DOHH2 (cell line): ENCODE measurements around the gene BPIFB2.

Experiments used
- H3F3A ChIP-seq: fragments of 200-600 bp; sonication (generic), shearing (Covaris generic); 2 replicates; pipeline ENCODE4 v1.6.0; 2016; ENCODE audit warnings: antibody characterized with exemption, mild to moderate bottlenecking; ENCODE audit not compliant: control insufficient read depth, insufficient read depth
- H3K27ac ChIP-seq: fragments of 200-600 bp; sonication (generic); 2 replicates; pipeline ENCODE4 v1.5.1; 2014; ENCODE audit warnings: low read depth, mild to moderate bottlenecking, low read length, moderate library complexity
- H3K27me3 ChIP-seq: fragments of 200-600 bp; sonication (generic); 2 replicates; pipeline ENCODE4 v1.6.1; 2014; ENCODE audit warnings: mild to moderate bottlenecking, low read length, mixed read lengths; ENCODE audit not compliant: control insufficient read depth
- H3K36me3 ChIP-seq: fragments of 200-600 bp; sonication (generic); 2 replicates; pipeline ENCODE4 v1.6.1; 2014; ENCODE audit warnings: mild to moderate bottlenecking, low read length, moderate library complexity, mixed read lengths; ENCODE audit not compliant: control insufficient read depth
- H3K4me1 ChIP-seq: fragments of 200-600 bp; sonication (generic); 2 replicates; pipeline ENCODE4 v1.6.1; 2014; ENCODE audit warnings: mild to moderate bottlenecking, low read length, mixed read lengths; ENCODE audit not compliant: control insufficient read depth
- H3K4me2 ChIP-seq: fragments of 200-600 bp; sonication (generic); 2 replicates; pipeline ENCODE4 v1.6.0; 2014; ENCODE audit warnings: mild to moderate bottlenecking, low read length, moderate library complexity
- H3K4me3 ChIP-seq: fragments of 200-600 bp; sonication (generic); 2 replicates; pipeline ENCODE4 v1.5.1; 2014; ENCODE audit warnings: mild to moderate bottlenecking, low read length, mixed read lengths
- H3K79me2 ChIP-seq: fragments of 200-600 bp; sonication (generic); 2 replicates; pipeline ENCODE4 v1.6.1; 2014; ENCODE audit warnings: mild to moderate bottlenecking, low read length, mixed read lengths; ENCODE audit not compliant: control insufficient read depth
- H3K9me2 ChIP-seq: fragments of 200-600 bp; sonication (generic); replicated peaks from 2 replicates; pipeline ENCODE4 v1.6.1; 2014; ENCODE audit warnings: mild to moderate bottlenecking, low read length, mixed read lengths; ENCODE audit not compliant: control insufficient read depth
- H3K9me3 ChIP-seq: fragments of 200-600 bp; sonication (generic); 2 replicates; pipeline ENCODE4 v1.6.1; 2014; ENCODE audit warnings: antibody characterized with exemption, low read length, mixed read lengths; ENCODE audit not compliant: control insufficient read depth, insufficient read depth
- H4K20me1 ChIP-seq: fragments of 200-600 bp; sonication (generic); 2 replicates; pipeline ENCODE4 v1.6.0; 2014; ENCODE audit warnings: low read depth, mild to moderate bottlenecking, antibody characterized with exemption, low read length, moderate library complexity; ENCODE audit not compliant: control insufficient read depth, insufficient read depth
- EZH2phosphoT487 ChIP-seq: fragments of 200-600 bp; sonication (generic); IDR thresholded peaks from 2 replicates; pipeline ENCODE4 v1.6.1; 2017; ENCODE audit warnings: borderline replicate concordance, mild to moderate bottlenecking, antibody characterized with exemption, low read length, moderate library complexity, mixed read lengths
- TF ChIP-seq, protein P1 (sequence below): fragments of 200-600 bp; sonication (generic); IDR thresholded peaks from one replicate; pipeline ENCODE4 v1.5.1; 2014; ENCODE audit warnings: antibody characterized with exemption, mild to moderate bottlenecking, low read depth, low read length; ENCODE audit not compliant: poor library complexity, severe bottlenecking

BPIFB2 gene

DNA sequence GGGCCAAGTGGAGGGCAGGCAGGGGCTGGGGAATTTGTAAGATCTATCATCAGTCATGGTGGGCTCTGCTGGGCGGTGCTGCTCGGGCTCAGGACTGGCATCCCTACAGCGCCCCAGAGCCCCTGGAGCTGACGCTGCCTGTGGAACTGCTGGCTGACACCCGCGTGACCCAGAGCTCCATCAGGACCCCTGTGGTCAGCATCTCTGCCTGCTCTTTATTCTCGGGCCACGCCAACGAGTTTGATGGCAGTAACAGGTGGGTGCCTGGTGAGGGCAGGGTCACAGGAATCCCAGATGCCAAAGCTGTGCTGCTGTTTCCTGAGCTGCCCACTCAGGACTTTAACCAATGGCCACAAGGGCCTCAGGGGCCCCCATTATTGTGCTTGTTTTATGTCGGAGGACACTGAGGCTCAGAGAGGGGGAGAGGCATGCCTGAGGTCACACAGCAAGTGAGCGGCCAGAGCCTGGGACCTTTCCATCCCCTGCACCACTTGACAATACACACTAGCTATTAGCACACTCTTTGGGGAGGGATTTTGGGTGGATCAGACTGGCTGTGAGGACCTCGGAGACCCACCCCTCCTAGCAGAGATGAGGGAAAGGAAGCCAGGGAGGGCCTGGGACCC is 6.3 kb downstream of the BPIFB2 start:
- H3K4me3 ChIP-seq = no peak overlapping the region
- no peaks in the 10 kb centered on the region for H3K9me2 ChIP-seq
- H4K20me1 ChIP-seq = no peaks in the 10 kb centered on the region
- H3K4me2 ChIP-seq = no peak overlapping the region
- TF ChIP-seq EZH2phosphoT487 = no peak
- TF ChIP-seq, protein P1, sequence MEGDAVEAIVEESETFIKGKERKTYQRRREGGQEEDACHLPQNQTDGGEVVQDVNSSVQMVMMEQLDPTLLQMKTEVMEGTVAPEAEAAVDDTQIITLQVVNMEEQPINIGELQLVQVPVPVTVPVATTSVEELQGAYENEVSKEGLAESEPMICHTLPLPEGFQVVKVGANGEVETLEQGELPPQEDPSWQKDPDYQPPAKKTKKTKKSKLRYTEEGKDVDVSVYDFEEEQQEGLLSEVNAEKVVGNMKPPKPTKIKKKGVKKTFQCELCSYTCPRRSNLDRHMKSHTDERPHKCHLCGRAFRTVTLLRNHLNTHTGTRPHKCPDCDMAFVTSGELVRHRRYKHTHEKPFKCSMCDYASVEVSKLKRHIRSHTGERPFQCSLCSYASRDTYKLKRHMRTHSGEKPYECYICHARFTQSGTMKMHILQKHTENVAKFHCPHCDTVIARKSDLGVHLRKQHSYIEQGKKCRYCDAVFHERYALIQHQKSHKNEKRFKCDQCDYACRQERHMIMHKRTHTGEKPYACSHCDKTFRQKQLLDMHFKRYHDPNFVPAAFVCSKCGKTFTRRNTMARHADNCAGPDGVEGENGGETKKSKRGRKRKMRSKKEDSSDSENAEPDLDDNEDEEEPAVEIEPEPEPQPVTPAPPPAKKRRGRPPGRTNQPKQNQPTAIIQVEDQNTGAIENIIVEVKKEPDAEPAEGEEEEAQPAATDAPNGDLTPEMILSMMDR = no peak
- no peak overlapping the region for H3K27ac ChIP-seq
- no peaks in the 10 kb centered on the region for H3K79me2 ChIP-seq
- H3K9me3 ChIP-seq = no peaks in the 10 kb centered on the region
- H3K4me1 ChIP-seq = no peaks in the 10 kb centered on the region
- H3F3A ChIP-seq = no peaks in the 10 kb centered on the region
- H3K27me3 ChIP-seq = 0 out of 2 replicates have a peak, but pooled peaks cover 4% of the 10 kb centered on the region
- H3K36me3 ChIP-seq = no peaks in the 10 kb centered on the region

GRCh38 chr20:33014336-33015113 is 7.0 kb downstream of the BPIFB2 start:
- Histone ChIP-seq H3K4me3 (no peak overlapping the region), H3K27ac (no peak overlapping the region), H3K79me2 (no peaks in the 10 kb centered on the region), H3K4me1 (no peaks in the 10 kb centered on the region), H3K4me2 (no peak overlapping the region), H3K9me3 (no peaks in the 10 kb centered on the region), H4K20me1 (no peaks in the 10 kb centered on the region), H3F3A (no peaks in the 10 kb centered on the region), H3K9me2 (no peaks in the 10 kb centered on the region), H3K27me3 (0 out of 2 replicates have a peak, but pooled peaks cover 4% of the 10 kb centered on the region), H3K36me3 (no peaks in the 10 kb centered on the region)
- TF ChIP-seq EZH2phosphoT487 = no peak
- TF ChIP-seq, protein P1 = no peak

GRCh38 chr20:33015114-33015484 is 7.6 kb downstream of the BPIFB2 start:
- H3K4me2 ChIP-seq = no peak overlapping the region
- H3K27ac ChIP-seq = no peak overlapping the region
- 0 out of 2 replicates have a peak, but pooled peaks cover 4% of the 10 kb centered on the region for H3K27me3 ChIP-seq
- no peak for TF ChIP-seq EZH2phosphoT487
- TF ChIP-seq, protein P1 = no peak
- H3K9me3 ChIP-seq = no peaks in the 10 kb centered on the region
- no peaks in the 10 kb centered on the region for H4K20me1 ChIP-seq
- no peaks in the 10 kb centered on the region for H3K79me2 ChIP-seq
- no peaks in the 10 kb centered on the region for H3K36me3 ChIP-seq
- no peaks in the 10 kb centered on the region for H3K9me2 ChIP-seq
- H3F3A ChIP-seq = no peaks in the 10 kb centered on the region
- H3K4me3 ChIP-seq = no peak overlapping the region
- H3K4me1 ChIP-seq = no peaks in the 10 kb centered on the region
